Measurements from ENCODE around the gene SLC9A3.

- TF ChIP-seq CTCF (IDR thresholded peaks at IDR 0.05 in 4 of 5, conservative IDR thresholded peaks at IDR 0.05 in 1 of 5) (no peak), POLR2A (IDR thresholded peaks at IDR 0.05) (no peak)
Observed at GRCh38 chr5:521680-522079, 2.6 kb downstream of the SLC9A3 start.

All from gastrocnemius medialis (tissue), 4 donors.